A673 (cell line): Measurements from ENCODE around the gene ZNF18.

Experiments
- EZH2 ChIP-seq: fragments of 200-600 bp; sonication (generic); IDR thresholded peaks from 2 replicates; pipeline ENCODE4 v1.6.1; 2017; ENCODE audit warnings: borderline replicate concordance, low read depth, mild to moderate bottlenecking, mixed read lengths, antibody characterized with exemption, low read length; ENCODE audit not compliant: poor library complexity, severe bottlenecking
- TF ChIP-seq, protein P1 (sequence below): fragments of 300-800, 200-600 bp; sonication (generic); conservative IDR thresholded peaks from 2 replicates; pipeline ENCODE4 v1.5.1; 2017; ENCODE audit warnings: low read depth, mild to moderate bottlenecking, antibody characterized with exemption, low read length, moderate library complexity, mixed read lengths

DNA sequence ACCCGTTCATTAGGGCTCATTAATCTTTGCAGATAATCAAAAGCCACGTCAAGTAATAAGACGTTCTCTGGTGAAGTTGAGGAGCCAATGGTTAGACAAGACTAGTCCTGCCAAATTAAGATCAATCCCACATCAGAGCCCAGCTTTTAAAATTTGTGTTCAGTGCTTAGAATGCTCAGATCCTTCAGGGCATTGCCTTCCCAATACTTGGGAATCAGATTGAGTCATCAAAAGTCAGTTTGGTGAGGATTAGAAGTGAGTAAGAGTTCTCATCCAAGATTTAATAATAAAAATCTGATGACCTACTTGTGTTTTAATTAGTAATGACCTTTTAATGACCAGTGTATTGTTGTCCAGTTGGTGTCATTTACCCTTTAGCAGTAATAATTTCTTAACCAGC lies 43.2 kb upstream of the ZNF18 start:
- TF ChIP-seq EZH2, result no peak
- TF ChIP-seq, protein P1, sequence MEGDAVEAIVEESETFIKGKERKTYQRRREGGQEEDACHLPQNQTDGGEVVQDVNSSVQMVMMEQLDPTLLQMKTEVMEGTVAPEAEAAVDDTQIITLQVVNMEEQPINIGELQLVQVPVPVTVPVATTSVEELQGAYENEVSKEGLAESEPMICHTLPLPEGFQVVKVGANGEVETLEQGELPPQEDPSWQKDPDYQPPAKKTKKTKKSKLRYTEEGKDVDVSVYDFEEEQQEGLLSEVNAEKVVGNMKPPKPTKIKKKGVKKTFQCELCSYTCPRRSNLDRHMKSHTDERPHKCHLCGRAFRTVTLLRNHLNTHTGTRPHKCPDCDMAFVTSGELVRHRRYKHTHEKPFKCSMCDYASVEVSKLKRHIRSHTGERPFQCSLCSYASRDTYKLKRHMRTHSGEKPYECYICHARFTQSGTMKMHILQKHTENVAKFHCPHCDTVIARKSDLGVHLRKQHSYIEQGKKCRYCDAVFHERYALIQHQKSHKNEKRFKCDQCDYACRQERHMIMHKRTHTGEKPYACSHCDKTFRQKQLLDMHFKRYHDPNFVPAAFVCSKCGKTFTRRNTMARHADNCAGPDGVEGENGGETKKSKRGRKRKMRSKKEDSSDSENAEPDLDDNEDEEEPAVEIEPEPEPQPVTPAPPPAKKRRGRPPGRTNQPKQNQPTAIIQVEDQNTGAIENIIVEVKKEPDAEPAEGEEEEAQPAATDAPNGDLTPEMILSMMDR, result no peak
